Measurements from ENCODE around the gene SLC6A7.

- TF ChIP-seq CTCF (IDR thresholded peaks at IDR 0.05; ENCODE audit: low read depth, low read length, poor library complexity, severe bottlenecking): no peak
- TF ChIP-seq EZH2phosphoT487 (IDR thresholded peaks at IDR 0.05; ENCODE audit: borderline replicate concordance, low read length): no peak
These were observed 4.6 kb upstream of the SLC6A7 start for GRCh38 chr5:150184990-150185912.

All from DOHH2 (cell line).